ENCODE results near the gene RYR3.

Gene RYR3

DNA sequence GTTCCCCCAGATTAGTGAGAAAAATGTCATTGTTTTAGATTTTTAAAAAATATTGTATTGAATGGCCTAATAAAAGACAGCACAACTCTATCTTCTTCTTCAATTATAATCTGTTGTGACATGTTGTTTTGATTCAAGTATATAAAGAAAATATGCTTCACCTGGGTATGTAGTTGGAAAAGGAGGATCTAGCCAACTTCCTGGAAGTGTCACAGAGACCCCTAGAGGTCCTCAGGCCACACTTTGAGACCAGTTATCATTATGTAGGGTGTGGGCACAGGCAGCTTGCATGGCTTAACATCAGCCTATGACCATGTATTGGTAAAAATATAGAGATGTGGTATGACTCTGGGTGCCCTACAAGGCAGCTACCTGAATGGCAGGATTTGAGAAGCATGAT, 14.7 kb upstream of the RYR3 start:
- Histone ChIP-seq H3K4me3 (ENCODE audit: low read depth in 1 of 2, low read length in 1 of 2) (no peak overlapping the region), H3K4me1 (ENCODE audit: control insufficient read depth in 1 of 2, insufficient read depth in 1 of 2, low read depth in 1 of 2, low read length in 1 of 2) (no peaks in the 10 kb centered on the region), H3K9me3 (no peaks in the 10 kb centered on the region), H3K27ac (no peak overlapping the region), H3K36me3 (no peaks in the 10 kb centered on the region), H3K27me3 (peaks cover 29% of the 10 kb centered on the region)
- TF ChIP-seq, protein P1, sequence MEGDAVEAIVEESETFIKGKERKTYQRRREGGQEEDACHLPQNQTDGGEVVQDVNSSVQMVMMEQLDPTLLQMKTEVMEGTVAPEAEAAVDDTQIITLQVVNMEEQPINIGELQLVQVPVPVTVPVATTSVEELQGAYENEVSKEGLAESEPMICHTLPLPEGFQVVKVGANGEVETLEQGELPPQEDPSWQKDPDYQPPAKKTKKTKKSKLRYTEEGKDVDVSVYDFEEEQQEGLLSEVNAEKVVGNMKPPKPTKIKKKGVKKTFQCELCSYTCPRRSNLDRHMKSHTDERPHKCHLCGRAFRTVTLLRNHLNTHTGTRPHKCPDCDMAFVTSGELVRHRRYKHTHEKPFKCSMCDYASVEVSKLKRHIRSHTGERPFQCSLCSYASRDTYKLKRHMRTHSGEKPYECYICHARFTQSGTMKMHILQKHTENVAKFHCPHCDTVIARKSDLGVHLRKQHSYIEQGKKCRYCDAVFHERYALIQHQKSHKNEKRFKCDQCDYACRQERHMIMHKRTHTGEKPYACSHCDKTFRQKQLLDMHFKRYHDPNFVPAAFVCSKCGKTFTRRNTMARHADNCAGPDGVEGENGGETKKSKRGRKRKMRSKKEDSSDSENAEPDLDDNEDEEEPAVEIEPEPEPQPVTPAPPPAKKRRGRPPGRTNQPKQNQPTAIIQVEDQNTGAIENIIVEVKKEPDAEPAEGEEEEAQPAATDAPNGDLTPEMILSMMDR (IDR thresholded peaks at IDR 0.05): no peak

DNA sequence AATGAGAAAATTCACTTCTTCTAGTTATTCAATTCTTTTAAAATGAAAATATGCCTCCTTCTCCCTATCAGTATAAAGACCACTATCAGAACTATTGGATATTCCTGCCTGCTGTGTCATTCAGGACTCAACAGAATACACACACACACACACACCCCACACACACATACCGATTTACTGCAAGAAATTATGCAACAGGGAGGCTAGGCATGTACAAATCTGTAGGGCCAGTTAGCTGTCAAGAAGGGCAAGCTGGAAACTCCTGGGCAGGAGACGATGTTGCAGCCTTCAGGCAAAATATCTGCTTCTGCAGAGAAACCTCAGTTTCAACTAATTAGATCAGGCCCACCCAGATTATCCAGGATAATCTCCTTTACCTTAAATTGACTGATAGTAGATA, 13.9 kb upstream of the RYR3 start:
- H3K36me3 ChIP-seq: no peaks in the 10 kb centered on the region
- TF ChIP-seq, protein P1 (IDR thresholded peaks at IDR 0.05): no peak
- H3K27ac ChIP-seq: no peak overlapping the region
- peaks cover 32% of the 10 kb centered on the region for H3K27me3 ChIP-seq
- H3K4me1 ChIP-seq (ENCODE audit: control insufficient read depth in 1 of 2, insufficient read depth in 1 of 2, low read depth in 1 of 2, low read length in 1 of 2): no peaks in the 10 kb centered on the region
- no peak overlapping the region for H3K4me3 ChIP-seq (ENCODE audit: low read depth in 1 of 2, low read length in 1 of 2)
- no peaks in the 10 kb centered on the region for H3K9me3 ChIP-seq

DNA sequence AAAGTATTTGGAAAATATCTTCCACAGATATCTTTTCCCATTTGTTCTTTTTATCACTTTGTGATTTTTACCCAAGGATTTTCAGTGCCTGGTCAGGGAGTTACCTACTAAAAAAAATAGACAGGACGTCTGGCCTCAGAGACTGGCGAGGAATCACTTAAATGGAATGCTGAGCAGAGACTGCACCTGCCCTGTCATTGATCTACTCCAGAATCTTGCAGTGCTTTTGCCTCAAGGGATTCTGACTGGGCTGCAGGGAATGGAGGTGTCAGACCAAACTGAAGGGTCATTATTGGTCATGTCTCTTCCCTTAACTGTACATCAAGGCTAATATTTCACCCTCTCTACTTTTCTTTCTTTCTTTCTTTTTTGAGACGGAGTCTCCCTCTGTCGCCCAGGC, 12.1 kb upstream of the RYR3 start:
- H3K27ac ChIP-seq: no peak overlapping the region
- TF ChIP-seq, protein P1 (IDR thresholded peaks at IDR 0.05): no peak
- no peaks in the 10 kb centered on the region for H3K36me3 ChIP-seq
- no peak overlapping the region for H3K4me3 ChIP-seq (ENCODE audit: low read depth in 1 of 2, low read length in 1 of 2)
- H3K9me3 ChIP-seq: no peaks in the 10 kb centered on the region
- no peaks in the 10 kb centered on the region for H3K4me1 ChIP-seq (ENCODE audit: control insufficient read depth in 1 of 2, insufficient read depth in 1 of 2, low read depth in 1 of 2, low read length in 1 of 2)
- H3K27me3 ChIP-seq: peaks cover 25% of the 10 kb centered on the region

DNA sequence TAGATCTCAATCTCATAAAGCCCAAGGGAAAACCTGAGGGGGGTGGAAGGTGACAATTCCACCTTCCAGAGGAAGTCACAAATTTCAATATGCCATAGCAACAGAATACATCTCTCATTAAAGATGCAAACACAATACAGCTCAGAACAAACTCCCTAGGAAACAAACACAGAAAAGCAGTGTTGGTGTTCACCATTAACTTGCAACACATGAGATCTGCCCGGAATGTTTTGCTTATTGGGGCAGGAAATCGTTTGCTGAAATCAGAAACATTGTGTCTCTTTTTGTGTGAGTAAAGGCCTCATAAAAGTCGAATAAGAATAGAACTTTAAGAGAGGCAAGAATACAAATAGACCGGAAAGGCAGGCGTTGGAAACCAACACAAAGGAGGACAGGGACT, 5.8 kb upstream of the RYR3 start:
- Histone ChIP-seq H3K9me3 (no peaks in the 10 kb centered on the region), H3K36me3 (no peaks in the 10 kb centered on the region), H3K4me3 (ENCODE audit: low read depth in 1 of 2, low read length in 1 of 2) (no peak overlapping the region), H3K4me1 (ENCODE audit: control insufficient read depth in 1 of 2, insufficient read depth in 1 of 2, low read depth in 1 of 2, low read length in 1 of 2) (no peaks in the 10 kb centered on the region), H3K27ac (no peak overlapping the region), H3K27me3 (peaks cover 71% of the 10 kb centered on the region)
- TF ChIP-seq, protein P1 (IDR thresholded peaks at IDR 0.05): no peak

DNA sequence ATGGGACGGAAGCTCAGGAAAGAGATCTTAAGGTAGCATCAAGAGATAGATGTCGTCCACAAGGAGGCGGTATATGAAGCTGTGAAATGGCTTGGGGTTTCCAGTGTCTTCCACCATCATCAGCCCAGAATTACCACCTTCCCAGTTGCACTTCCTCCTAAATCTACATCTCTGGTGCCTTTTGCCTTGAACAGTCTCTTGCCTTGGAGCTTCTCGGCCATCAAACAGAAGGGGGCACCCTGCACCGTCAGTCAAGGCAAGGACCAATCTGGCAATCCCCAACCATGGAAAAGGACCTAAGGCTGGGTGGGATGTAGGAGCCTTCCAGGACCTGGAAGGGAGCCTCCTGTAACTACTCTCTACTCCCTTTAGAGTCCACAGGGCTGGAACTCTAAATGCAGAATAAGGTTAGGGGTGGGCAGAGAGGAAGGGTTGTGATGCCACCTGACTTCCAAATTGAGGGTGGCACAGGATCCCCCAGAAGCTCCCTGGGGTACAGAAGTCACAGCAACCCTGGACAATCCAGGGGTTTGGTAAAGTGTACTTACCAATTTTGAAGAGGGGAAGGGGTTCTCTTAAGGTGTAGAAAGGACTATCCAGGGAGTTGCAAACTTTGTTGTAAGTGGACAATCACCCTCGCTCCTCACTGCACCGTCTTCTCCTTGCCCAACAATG, 1.0 kb upstream of the RYR3 start:
- Histone ChIP-seq H3K27ac (no peak overlapping the region), H3K27me3 (peaks cover 94% of the 10 kb centered on the region), H3K9me3 (no peaks in the 10 kb centered on the region), H3K4me3 (ENCODE audit: low read depth in 1 of 2, low read length in 1 of 2) (no peak overlapping the region), H3K4me1 (ENCODE audit: control insufficient read depth in 1 of 2, insufficient read depth in 1 of 2, low read depth in 1 of 2, low read length in 1 of 2) (no peaks in the 10 kb centered on the region), H3K36me3 (no peaks in the 10 kb centered on the region)
- TF ChIP-seq, protein P1 (IDR thresholded peaks at IDR 0.05): no peak

Data from neutrophil (primary cell).